Measurements from ENCODE around the gene SRL. TPM values are rescaled to one million over a fixed set of nuclear protein-coding genes. Genes with fewer than 3 reads are reported as not detected.

SRL gene
- total and polyA plus RNA-seq, 2 of the 13 experiments (the other 11 are each of a cell fraction or from before 2014, with no cell fraction given): 0.05 TPM; not detected in 1

- TF ChIP-seq BCLAF1 (IDR thresholded peaks at IDR 0.05): no peak
- TF ChIP-seq GATA4 (IDR thresholded peaks at IDR 0.05; ENCODE audit: borderline replicate concordance, low read depth): no peak
- TF ChIP-seq MXI1 (IDR thresholded peaks at IDR 0.05; ENCODE audit: borderline replicate concordance, low read depth, low read length): no peak
- TF ChIP-seq, protein P1, sequence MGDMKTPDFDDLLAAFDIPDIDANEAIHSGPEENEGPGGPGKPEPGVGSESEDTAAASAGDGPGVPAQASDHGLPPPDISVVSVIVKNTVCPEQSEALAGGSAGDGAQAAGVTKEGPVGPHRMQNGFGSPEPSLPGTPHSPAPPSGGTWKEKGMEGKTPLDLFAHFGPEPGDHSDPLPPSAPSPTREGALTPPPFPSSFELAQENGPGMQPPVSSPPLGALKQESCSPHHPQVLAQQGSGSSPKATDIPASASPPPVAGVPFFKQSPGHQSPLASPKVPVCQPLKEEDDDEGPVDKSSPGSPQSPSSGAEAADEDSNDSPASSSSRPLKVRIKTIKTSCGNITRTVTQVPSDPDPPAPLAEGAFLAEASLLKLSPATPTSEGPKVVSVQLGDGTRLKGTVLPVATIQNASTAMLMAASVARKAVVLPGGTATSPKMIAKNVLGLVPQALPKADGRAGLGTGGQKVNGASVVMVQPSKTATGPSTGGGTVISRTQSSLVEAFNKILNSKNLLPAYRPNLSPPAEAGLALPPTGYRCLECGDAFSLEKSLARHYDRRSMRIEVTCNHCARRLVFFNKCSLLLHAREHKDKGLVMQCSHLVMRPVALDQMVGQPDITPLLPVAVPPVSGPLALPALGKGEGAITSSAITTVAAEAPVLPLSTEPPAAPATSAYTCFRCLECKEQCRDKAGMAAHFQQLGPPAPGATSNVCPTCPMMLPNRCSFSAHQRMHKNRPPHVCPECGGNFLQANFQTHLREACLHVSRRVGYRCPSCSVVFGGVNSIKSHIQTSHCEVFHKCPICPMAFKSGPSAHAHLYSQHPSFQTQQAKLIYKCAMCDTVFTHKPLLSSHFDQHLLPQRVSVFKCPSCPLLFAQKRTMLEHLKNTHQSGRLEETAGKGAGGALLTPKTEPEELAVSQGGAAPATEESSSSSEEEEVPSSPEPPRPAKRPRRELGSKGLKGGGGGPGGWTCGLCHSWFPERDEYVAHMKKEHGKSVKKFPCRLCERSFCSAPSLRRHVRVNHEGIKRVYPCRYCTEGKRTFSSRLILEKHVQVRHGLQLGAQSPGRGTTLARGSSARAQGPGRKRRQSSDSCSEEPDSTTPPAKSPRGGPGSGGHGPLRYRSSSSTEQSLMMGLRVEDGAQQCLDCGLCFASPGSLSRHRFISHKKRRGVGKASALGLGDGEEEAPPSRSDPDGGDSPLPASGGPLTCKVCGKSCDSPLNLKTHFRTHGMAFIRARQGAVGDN (CRISPR knock-in tag; IDR thresholded peaks at IDR 0.05): peak; percentile 61
- TF ChIP-seq NFYC (CRISPR knock-in tag; IDR thresholded peaks at IDR 0.05): no peak
- no peak for TF ChIP-seq YEATS2 (CRISPR knock-in tag; IDR thresholded peaks at IDR 0.05; ENCODE audit: borderline replicate concordance)
- TF ChIP-seq BRD4 (CRISPR knock-in tag; IDR thresholded peaks at IDR 0.05): no peak
- TF ChIP-seq ZNF781 (CRISPR knock-in tag; IDR thresholded peaks at IDR 0.05; ENCODE audit: borderline replicate concordance, not compliant biosample characterization): no peak
- peak; percentile 60 for TF ChIP-seq XRCC5 (optimal IDR thresholded peaks at IDR 0.05; ENCODE audit: low read length)
- TF ChIP-seq SIX1 (CRISPR knock-in tag; IDR thresholded peaks at IDR 0.05; ENCODE audit: borderline replicate concordance): no peak
- TF ChIP-seq NFE2 (CRISPR knock-in tag; IDR thresholded peaks at IDR 0.05): no peak
- no peak for TF ChIP-seq RFX5 (IDR thresholded peaks at IDR 0.05; ENCODE audit: low read depth, low read length)
- TF ChIP-seq ZNF572 (CRISPR knock-in tag; IDR thresholded peaks at IDR 0.05): 0 out of 2 replicates have a peak, but pooled peaks have one; percentile 38
- TF ChIP-seq ARID4A (CRISPR knock-in tag; IDR thresholded peaks at IDR 0.05; ENCODE audit: borderline replicate concordance): peak; percentile 19; the same call in 1 of the 2 replicates
- TF ChIP-seq ZNF224 (CRISPR knock-in tag; IDR thresholded peaks at IDR 0.05): no peak
- no peak for TF ChIP-seq MZF1 (CRISPR knock-in tag; IDR thresholded peaks at IDR 0.05; ENCODE audit: borderline replicate concordance)
- TF ChIP-seq, protein P2, sequence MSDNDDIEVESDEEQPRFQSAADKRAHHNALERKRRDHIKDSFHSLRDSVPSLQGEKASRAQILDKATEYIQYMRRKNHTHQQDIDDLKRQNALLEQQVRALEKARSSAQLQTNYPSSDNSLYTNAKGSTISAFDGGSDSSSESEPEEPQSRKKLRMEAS (IDR thresholded peaks at IDR 0.05): peak; percentile 37; the same call in 1 of the 2 replicates
- TF ChIP-seq ZNF260 (CRISPR knock-in tag; IDR thresholded peaks at IDR 0.05; ENCODE audit: borderline replicate concordance, low read depth): no peak
Measured at GRCh38 chr16:4261557-4262172, 19.8 kb upstream of the SRL start (continued).

All from HepG2 (cell line).